ENCODE results near the gene COL27A1.

DNA sequence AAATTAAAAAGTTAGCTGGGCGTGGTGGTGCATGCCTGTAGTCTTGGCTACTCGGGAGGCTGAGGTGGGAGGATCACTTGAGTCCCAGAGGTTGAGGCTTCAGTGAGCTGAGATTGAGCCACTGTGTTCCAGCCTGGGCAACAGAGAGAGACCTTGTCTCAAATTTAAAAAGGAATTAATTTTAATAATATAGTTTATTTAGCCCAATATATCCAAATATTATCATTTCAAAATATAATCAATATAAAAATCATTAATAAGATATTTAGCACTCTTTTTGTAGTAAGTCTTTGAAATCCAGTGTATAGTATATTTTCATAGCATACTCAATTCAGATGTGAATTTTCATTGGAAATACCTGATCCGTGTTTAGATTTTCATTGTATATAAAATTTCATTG is 124.4 kb downstream of the COL27A1 start:
- no peak for TF ChIP-seq EP300 (IDR thresholded peaks at IDR 0.05)
- no peak for TF ChIP-seq POLR2AphosphoS5 (IDR thresholded peaks at IDR 0.05)
